DOHH2 (cell line): ENCODE data around the gene PALLD.

ENCODE experiments used
- EZH2phosphoT487 ChIP-seq: fragments of 200-600 bp; sonication (generic); IDR thresholded peaks from 2 replicates; pipeline ENCODE4 v1.6.1; 2017; ENCODE audit warnings: borderline replicate concordance, mild to moderate bottlenecking, antibody characterized with exemption, low read length, moderate library complexity, mixed read lengths
- TF ChIP-seq, protein P1 (sequence below): fragments of 200-600 bp; sonication (generic); IDR thresholded peaks from one replicate; pipeline ENCODE4 v1.5.1; 2014; ENCODE audit warnings: antibody characterized with exemption, mild to moderate bottlenecking, low read depth, low read length; ENCODE audit not compliant: poor library complexity, severe bottlenecking

DNA sequence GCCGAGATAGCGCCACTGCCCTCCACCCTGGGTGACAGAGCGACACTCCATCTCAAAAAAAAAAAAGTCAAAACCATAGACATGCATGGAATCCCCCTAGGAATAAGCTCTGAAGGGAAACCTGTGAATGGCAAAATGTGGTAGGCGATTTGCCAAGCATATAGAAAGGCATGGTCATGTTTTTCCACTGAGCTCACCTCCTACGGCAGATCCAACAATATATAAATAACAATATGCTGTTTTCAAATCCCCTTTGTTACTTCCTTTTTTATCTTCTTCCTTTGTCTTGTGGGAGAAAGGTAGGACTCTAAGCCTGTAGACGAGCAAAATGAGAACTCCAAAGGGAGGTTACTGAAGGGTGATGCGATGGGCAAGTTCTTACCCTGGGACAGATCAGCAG is 219.0 kb downstream of the PALLD start:
- TF ChIP-seq, protein P1, sequence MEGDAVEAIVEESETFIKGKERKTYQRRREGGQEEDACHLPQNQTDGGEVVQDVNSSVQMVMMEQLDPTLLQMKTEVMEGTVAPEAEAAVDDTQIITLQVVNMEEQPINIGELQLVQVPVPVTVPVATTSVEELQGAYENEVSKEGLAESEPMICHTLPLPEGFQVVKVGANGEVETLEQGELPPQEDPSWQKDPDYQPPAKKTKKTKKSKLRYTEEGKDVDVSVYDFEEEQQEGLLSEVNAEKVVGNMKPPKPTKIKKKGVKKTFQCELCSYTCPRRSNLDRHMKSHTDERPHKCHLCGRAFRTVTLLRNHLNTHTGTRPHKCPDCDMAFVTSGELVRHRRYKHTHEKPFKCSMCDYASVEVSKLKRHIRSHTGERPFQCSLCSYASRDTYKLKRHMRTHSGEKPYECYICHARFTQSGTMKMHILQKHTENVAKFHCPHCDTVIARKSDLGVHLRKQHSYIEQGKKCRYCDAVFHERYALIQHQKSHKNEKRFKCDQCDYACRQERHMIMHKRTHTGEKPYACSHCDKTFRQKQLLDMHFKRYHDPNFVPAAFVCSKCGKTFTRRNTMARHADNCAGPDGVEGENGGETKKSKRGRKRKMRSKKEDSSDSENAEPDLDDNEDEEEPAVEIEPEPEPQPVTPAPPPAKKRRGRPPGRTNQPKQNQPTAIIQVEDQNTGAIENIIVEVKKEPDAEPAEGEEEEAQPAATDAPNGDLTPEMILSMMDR, result no peak
- TF ChIP-seq EZH2phosphoT487, result no peak
